Cardiac muscle cell (in vitro differentiated cells and primary cell): ENCODE results near the gene SLC35F2. TPM values are rescaled to one million over a fixed set of nuclear protein-coding genes. Genes with fewer than 3 reads are reported as not detected.

Source experiments
- DNase-seq, 2 donors: peaks; one replicate each; pipeline versions ENCODE4 v3.0.0 to v3.0.0-alpha.2; 2010 to 2017; ENCODE audit warnings: low read depth in 1 of 2, low spot score in 1 of 2
- H3K27ac ChIP-seq: fragments of 200-600 bp; sonication (generic); 2 replicates; pipeline ENCODE4 v1.5.1; 2016
- H3K27me3 ChIP-seq: fragments of 200-600 bp; sonication (generic); 2 replicates; pipeline ENCODE4 v1.6.0; 2016; ENCODE audit warnings: control low read depth
- H3K36me3 ChIP-seq: fragments of 200-600 bp; sonication (generic); 2 replicates; pipeline ENCODE4 v1.5.1; 2016; ENCODE audit warnings: control low read depth
- H3K4me1 ChIP-seq: fragments of 200-600 bp; sonication (generic); 2 replicates; pipeline ENCODE4 v1.8.1; 2017; ENCODE audit warnings: low read depth, mild to moderate bottlenecking, mixed run types
- H3K4me3 ChIP-seq: fragments of 200-600 bp; sonication (generic); 2 replicates; pipeline ENCODE4 v1.5.1; 2016; ENCODE audit warnings: mild to moderate bottlenecking
- H3K9me3 ChIP-seq: fragments of 200-600 bp; sonication (generic); 2 replicates; pipeline ENCODE4 v1.5.1; 2017; ENCODE audit warnings: low read depth, mild to moderate bottlenecking, control low read depth
- polyA plus RNA-seq: library from polyadenylated mRNA; unstranded; fragments of >200 nt; fragmentation: Nextera tagmentation; extraction: Ambion mirVana; gene quantifications from 2 replicates; pipeline ENCODE4 v1.2.1, GENCODE V29; 2016
- total RNA-seq: library from RNA; depleted of rRNA; stranded (reverse); fragments of >200 nt; gene quantifications from 2 replicates; pipeline ENCODE4 v1.2.3, GENCODE V29; 2016
- TF ChIP-seq, protein P1 (sequence below): IDR thresholded peaks from 2 replicates; pipeline ENCODE4 v1.5.1; 2012; ENCODE audit warnings: low read depth, mild to moderate bottlenecking, low read length

The SLC35F2 gene
- total and polyA plus RNA-seq, 2 experiments from 2014 or later = 6.9 to 10.1 TPM

DNA sequence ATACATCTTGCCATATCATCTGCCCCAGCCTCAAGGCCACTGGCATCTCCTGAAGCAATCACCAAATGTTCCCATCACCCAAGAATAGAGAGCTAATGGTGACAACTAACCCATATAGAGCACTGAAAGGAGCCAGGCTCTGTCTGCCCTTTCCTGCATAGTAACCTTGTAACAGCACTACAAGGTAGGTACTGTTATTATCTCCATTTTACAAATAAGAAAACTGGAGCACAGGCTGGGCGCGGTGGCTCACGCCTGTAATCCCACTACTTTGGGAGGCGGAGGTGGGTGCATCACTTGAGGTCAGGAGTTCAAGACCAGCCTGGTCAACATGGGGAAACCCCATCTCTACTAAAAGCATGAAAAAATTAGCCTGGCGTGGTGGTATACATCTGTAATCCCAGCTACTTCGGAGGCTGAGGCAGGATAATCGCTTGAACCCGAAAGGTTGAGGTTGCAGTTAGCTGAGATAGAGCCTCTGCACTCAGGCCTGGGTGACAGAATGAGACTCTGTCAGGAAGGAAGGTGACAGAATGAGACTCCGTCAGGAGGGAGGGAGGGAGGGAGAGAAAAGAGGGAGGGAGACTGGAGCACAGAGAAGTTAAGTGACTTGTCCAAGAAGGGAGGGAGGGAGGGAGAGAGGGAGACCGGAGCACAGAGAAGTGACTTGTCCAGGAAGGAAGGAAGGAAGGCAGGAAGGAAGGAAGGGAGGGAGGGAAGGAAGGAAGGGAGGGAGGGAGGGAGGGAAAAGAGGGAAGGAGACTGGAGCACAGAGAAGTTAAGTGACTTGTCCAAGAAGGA lies 2.2 kb downstream of the SLC35F2 start:
- Histone ChIP-seq H3K4me3 (no peak overlapping the region), H3K36me3 (no peaks in the 10 kb centered on the region), H3K9me3 (no peaks in the 10 kb centered on the region), H3K27ac (no peak overlapping the region), H3K27me3 (peaks cover 7% of the 10 kb centered on the region), H3K4me1 (no peaks in the 10 kb centered on the region)
- no peak for DNase-seq
- TF ChIP-seq, protein P1, sequence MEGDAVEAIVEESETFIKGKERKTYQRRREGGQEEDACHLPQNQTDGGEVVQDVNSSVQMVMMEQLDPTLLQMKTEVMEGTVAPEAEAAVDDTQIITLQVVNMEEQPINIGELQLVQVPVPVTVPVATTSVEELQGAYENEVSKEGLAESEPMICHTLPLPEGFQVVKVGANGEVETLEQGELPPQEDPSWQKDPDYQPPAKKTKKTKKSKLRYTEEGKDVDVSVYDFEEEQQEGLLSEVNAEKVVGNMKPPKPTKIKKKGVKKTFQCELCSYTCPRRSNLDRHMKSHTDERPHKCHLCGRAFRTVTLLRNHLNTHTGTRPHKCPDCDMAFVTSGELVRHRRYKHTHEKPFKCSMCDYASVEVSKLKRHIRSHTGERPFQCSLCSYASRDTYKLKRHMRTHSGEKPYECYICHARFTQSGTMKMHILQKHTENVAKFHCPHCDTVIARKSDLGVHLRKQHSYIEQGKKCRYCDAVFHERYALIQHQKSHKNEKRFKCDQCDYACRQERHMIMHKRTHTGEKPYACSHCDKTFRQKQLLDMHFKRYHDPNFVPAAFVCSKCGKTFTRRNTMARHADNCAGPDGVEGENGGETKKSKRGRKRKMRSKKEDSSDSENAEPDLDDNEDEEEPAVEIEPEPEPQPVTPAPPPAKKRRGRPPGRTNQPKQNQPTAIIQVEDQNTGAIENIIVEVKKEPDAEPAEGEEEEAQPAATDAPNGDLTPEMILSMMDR = no peak

DNA sequence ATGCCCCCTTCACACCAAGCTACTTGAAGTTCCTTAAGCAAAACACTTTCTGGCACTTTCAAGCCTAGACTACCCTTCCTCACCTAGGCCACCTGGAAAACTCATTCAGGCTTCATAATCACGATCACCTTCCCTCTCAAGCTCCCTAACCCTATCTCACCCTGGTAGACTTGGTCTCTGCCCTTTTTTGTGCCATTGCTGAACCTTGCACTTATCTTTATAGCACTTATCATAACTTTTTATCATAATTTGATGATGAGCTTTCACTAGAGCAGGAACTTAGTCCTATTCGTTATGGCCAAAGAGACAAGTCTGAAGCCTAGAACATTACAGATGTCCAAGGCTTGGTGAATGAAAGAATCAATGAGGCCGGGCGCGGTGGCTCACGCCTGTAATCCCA lies 5.5 kb downstream of the SLC35F2 start:
- no peak for DNase-seq
- Histone ChIP-seq H3K36me3 (no peaks in the 10 kb centered on the region), H3K27ac (no peak overlapping the region), H3K9me3 (no peaks in the 10 kb centered on the region), H3K27me3 (no peaks in the 10 kb centered on the region), H3K4me1 (no peaks in the 10 kb centered on the region), H3K4me3 (no peak overlapping the region)
- TF ChIP-seq, protein P1 = no peak

DNA sequence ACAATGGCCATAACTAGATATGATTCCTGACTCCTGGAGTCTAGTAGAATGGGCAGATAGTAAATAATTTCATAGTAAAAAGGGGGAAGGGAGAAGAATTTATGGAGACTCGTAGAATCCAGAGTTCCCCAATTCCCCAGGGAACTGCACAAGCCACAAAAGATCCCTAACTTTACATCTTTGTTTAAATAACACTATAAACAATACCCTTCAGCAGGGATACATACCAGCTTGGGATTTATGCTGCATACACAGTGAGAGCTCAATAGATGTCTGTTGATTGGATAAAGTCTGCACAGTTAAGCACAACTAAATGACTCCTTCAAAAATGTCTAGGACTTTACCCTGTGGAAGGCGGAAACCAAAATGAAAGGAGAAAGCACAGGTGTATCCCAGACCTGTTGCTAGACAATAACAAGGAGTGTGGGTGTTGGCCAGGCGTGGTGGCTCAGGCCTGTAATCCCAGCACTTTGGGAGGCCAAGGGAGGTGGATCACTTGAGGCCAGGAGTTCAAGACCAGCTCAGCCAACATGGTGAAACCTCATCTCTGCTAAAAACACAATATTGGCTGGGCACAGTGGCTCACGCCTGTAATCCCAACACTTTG lies 6.8 kb downstream of the SLC35F2 start:
- no peak overlapping the region for H3K4me3 ChIP-seq
- no peak for DNase-seq
- no peaks in the 10 kb centered on the region for H3K9me3 ChIP-seq
- no peak overlapping the region for H3K27ac ChIP-seq
- H3K27me3 ChIP-seq = no peaks in the 10 kb centered on the region
- TF ChIP-seq, protein P1 = no peak
- H3K4me1 ChIP-seq = no peaks in the 10 kb centered on the region
- no peaks in the 10 kb centered on the region for H3K36me3 ChIP-seq

DNA sequence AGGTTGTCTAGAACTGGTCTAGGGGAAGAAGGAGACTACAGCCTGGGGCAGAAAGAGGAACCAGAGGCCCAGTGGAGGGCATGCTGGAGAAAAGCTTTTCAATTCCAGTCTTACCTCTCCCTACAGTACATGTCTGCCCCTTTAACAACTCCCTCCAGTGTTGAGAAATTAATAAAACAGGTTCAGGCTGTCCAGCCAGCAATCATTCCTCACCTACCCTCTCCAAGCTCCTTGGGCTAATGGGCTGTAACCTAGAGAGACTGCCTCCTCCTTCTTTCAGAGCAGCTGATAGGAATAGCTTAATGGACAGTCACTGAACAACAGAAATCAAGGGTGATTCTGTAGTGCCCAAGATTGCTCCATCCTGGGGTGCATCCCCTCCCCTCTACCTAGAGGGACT lies 8.8 kb downstream of the SLC35F2 start:
- TF ChIP-seq, protein P1 = no peak
- Histone ChIP-seq H3K4me3 (no peak overlapping the region), H3K27ac (no peak overlapping the region), H3K9me3 (no peaks in the 10 kb centered on the region), H3K36me3 (no peaks in the 10 kb centered on the region), H3K27me3 (no peaks in the 10 kb centered on the region), H3K4me1 (no peaks in the 10 kb centered on the region)
- no peak for DNase-seq

- TF ChIP-seq, protein P1 = no peak
- H3K4me3 ChIP-seq = no peak overlapping the region
- no peak overlapping the region for H3K27ac ChIP-seq
- no peaks in the 10 kb centered on the region for H3K27me3 ChIP-seq
- no peaks in the 10 kb centered on the region for H3K9me3 ChIP-seq
- DNase-seq = no peak
- H3K36me3 ChIP-seq = no peaks in the 10 kb centered on the region
- no peaks in the 10 kb centered on the region for H3K4me1 ChIP-seq
Observed at GRCh38 chr11:107848345-107848744, 10.2 kb downstream of the SLC35F2 start.
